ENCODE measurements around the gene PIWIL4. TPM values are rescaled to one million over a fixed set of nuclear protein-coding genes. Genes with fewer than 3 reads are reported as not detected.
"Not testable (repeated sequence)": the region's sequence is repeated elsewhere in the genome, so short reads cannot be mapped to it uniquely, and the experiment has no call there.

Gene PIWIL4
- total RNA-seq, 2 donors from 2014 or later, result 0.82 to 17.2 TPM

DNA sequence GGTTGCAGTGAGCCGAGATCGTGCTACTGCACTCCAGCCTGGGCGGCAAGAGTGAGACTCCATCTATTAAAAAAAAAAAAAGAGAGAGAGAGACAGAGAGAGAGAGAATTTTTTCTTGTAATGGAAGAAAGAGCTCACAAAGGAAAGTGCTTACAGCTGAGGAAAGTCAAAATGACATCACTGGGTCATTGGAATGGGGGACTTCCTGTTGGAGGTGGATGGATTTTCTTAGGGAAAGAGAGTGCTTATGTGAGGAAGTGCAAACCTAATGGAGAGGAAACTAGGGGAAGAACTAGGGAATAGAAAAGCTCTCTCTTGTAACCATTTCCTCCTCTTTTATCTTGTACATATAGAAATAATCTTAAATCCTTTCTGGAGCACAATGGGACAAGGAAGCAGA is 6.3 kb upstream of the PIWIL4 start:
- TF ChIP-seq POLR2A (IDR thresholded peaks at IDR 0.05) (no peak), POLR2AphosphoS5 (IDR thresholded peaks at IDR 0.05) (no peak), CTCF (IDR thresholded peaks at IDR 0.05) (no peak)
- intact Hi-C loops (cut with DNase I), result no loop called here
- Histone ChIP-seq H3K27me3 (replicated peaks; ENCODE audit: insufficient read depth) (no peaks in the 10 kb centered on the region), H3K9me3 (no peaks in the 10 kb centered on the region), H3K4me1 (replicated peaks) (no peaks in the 10 kb centered on the region), H3K36me3 (no peaks in the 10 kb centered on the region), H3K27ac (no peak overlapping the region), H3K4me3 (no peak overlapping the region)
- no peak for DNase-seq (ENCODE audit: low spot score)
- WGBS, result 96% methylated on average over 3 of the region's 3 CpGs

- whole genome bisulfite sequencing, result 66% methylated on average over 4 of the region's 4 CpGs
- no peaks in the 10 kb centered on the region for H3K27me3 ChIP-seq (replicated peaks; ENCODE audit: insufficient read depth)
- no peak overlapping the region for H3K27ac ChIP-seq
- DNase-seq (ENCODE audit: low spot score), result no peak
- no peaks in the 10 kb centered on the region for H3K9me3 ChIP-seq
- H3K36me3 ChIP-seq, result no peaks in the 10 kb centered on the region
- intact Hi-C loops (cut with DNase I), result no loop called here
- H3K4me1 ChIP-seq (replicated peaks), result no peaks in the 10 kb centered on the region
- H3K4me3 ChIP-seq, result no peak overlapping the region
- TF ChIP-seq POLR2AphosphoS5 (IDR thresholded peaks at IDR 0.05), result no peak
- no peak for TF ChIP-seq CTCF (IDR thresholded peaks at IDR 0.05)
- TF ChIP-seq POLR2A (IDR thresholded peaks at IDR 0.05), result no peak
Measured at GRCh38 chr11:94563176-94563847, 3.9 kb upstream of the PIWIL4 start.

- WGBS, result 76% methylated on average over 8 of the region's 8 CpGs
- H3K36me3 ChIP-seq, result no peaks in the 10 kb centered on the region
- DNase-seq (ENCODE audit: low spot score), result no peak
- intact Hi-C loops (cut with DNase I), result no loop called here
- no peaks in the 10 kb centered on the region for H3K9me3 ChIP-seq
- no peaks in the 10 kb centered on the region for H3K4me1 ChIP-seq (replicated peaks)
- H3K4me3 ChIP-seq, result no peak overlapping the region
- H3K27me3 ChIP-seq (replicated peaks; ENCODE audit: insufficient read depth), result no peaks in the 10 kb centered on the region
- TF ChIP-seq POLR2A (IDR thresholded peaks at IDR 0.05), result no peak
- TF ChIP-seq CTCF (IDR thresholded peaks at IDR 0.05), result no peak
- TF ChIP-seq POLR2AphosphoS5 (IDR thresholded peaks at IDR 0.05), result no peak
- no peak overlapping the region for H3K27ac ChIP-seq
Measured at GRCh38 chr11:94563848-94564467, 3.2 kb upstream of the PIWIL4 start.

- no peak for DNase-seq (ENCODE audit: low spot score)
- Histone ChIP-seq H3K9me3 (no peaks in the 10 kb centered on the region), H3K27ac (no peak overlapping the region), H3K27me3 (replicated peaks; ENCODE audit: insufficient read depth) (no peaks in the 10 kb centered on the region), H3K36me3 (no peaks in the 10 kb centered on the region), H3K4me3 (no peak overlapping the region), H3K4me1 (replicated peaks) (no peaks in the 10 kb centered on the region)
- intact Hi-C loops (cut with DNase I), result no loop called here
- 96% methylated on average over 5 of the region's 5 CpGs for WGBS
- TF ChIP-seq POLR2AphosphoS5 (IDR thresholded peaks at IDR 0.05) (no peak), POLR2A (IDR thresholded peaks at IDR 0.05) (no peak), CTCF (IDR thresholded peaks at IDR 0.05) (no peak)
Measured at GRCh38 chr11:94568200-94568599, 1.0 kb downstream of the PIWIL4 start.

DNA sequence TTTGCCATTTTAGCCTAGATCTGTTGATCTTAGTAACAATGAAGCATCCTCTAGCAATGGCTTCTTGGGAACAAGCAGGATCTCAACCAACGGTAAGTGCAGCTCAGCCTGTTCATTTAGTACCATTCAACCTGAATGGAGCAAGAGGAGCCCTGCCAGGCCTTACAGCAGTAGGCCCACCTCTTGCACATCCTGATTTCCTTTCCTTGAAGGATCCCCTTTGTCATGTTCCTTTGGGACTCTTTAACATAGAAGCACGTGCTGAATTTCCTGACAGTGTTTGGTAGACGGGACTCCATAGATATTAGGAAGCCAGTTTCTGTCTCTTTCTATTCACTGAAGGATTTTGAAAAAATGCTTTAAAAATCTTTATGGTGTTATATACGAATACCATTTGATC is 1.5 kb downstream of the PIWIL4 start:
- intact Hi-C loops (cut with DNase I), result no loop called here
- no peak for DNase-seq (ENCODE audit: low spot score)
- Histone ChIP-seq H3K4me1 (replicated peaks) (no peaks in the 10 kb centered on the region), H3K27ac (no peak overlapping the region), H3K9me3 (no peaks in the 10 kb centered on the region), H3K36me3 (no peaks in the 10 kb centered on the region), H3K27me3 (replicated peaks; ENCODE audit: insufficient read depth) (no peaks in the 10 kb centered on the region), H3K4me3 (no peak overlapping the region)
- 90% methylated on average over 4 of the region's 4 CpGs for WGBS
- no peak for TF ChIP-seq POLR2AphosphoS5 (IDR thresholded peaks at IDR 0.05)
- TF ChIP-seq CTCF (IDR thresholded peaks at IDR 0.05), result no peak
- TF ChIP-seq POLR2A (IDR thresholded peaks at IDR 0.05), result no peak

DNA sequence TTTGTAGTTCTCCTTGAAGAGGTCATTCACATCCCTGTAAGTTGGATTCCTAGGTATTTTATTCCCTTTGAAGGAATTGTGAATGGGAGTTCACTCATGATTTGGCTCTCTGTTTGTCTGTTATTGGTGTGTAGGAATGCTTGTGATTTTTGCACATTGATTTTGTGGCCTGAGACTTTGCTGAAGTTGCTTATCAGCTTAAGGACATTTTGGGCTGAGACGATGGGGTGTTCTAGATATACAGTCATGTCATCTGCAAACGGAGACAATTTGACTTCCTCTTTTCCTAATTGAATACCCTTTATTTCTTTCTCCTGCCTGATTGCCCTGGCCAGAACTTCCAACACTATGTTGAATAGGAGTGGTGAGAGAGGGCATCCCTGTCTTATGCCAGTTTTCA is 5.8 kb downstream of the PIWIL4 start:
- H3K27ac ChIP-seq; intact Hi-C loops (cut with DNase I); H3K9me3 ChIP-seq; H3K4me3 ChIP-seq; H3K4me1 ChIP-seq (replicated peaks); H3K27me3 ChIP-seq (replicated peaks; ENCODE audit: insufficient read depth); DNase-seq (ENCODE audit: low spot score); H3K36me3 ChIP-seq: not testable (repeated sequence)
- 77% methylated on average over 2 of the region's 2 CpGs for WGBS
